Stromal cell of bone marrow (primary cell): ENCODE measurements around the gene BMAL1.
"Not testable (repeated sequence)": the region's sequence is repeated elsewhere in the genome, so short reads cannot be mapped to it uniquely, and the experiment has no call there.

Experiments
- DNase-seq: peaks from one replicate; pipeline ENCODE4 v3.0.0-alpha.2; 2012; ENCODE audit warnings: low read depth

The BMAL1 gene

DNA sequence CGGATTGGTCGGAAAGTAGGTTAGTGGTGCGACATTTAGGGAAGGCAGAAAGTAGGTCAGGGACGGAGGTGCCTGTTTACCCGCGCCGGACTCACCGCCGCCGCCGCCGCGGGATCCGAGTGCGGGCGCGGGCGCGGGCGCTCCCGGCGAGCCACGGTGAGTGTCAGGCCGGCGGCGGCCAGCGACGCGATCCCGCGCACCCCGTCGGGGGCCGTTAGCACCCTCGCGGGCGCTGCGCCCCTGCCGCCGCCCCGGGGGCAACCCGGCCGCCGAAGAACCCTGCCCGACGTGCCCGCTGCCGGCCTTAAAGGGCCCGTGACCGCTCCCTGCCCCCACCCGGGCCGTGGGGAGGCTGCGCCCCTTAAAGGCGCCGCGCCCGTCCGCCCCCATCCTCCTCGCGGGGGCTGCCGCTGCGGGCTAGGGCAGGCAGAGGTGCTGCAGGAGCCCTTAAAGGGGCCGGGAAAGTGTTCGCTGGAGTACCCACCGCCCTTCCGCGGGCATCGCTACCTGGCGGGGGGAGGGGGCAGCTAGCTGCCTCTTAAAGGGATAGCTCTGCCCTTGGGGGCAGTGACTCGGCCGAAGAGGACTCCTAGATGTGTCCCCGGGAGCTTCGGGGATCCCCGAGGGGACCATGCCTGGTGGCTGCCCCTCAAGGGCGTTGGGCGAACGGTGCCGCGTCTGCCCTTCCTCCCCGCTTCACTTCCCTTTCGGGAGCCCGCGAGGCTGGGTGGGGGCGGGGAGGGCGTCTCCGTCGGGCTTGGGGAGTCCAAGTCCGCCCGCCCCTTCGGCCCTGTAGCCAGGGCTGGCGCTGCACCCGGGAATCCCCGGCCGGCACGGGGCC lies at the start of gene BMAL1:
BMAL1 (plus strand) TSS at position 23 of the 841 bp plus-strand sequence. CDS start 76,519 bp downstream, outside the sequence.
- no peak for DNase-seq

DNA sequence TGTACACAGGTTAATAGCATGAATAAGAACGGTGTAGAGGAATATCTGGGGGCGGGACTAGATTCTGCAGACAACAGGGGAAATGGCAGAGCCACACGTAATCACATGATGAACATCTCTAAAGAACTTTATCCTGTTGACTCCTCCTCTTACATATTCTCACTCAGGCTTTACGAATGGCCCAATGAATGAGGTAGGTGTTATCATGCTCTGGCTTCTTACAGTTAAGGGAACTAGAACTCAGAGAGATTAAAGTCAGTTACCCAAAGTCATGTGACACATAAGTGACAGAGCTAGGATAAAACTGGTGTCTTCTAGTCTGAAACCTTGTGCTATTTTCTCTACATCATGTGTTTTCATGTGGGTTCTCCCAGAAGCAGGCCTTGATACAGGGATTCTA lies 49.0 kb upstream of the BMAL1 start:
- no peak for DNase-seq

GRCh38 chr11:13229136-13229535 lies 48.5 kb upstream of the BMAL1 start:
- no peak for DNase-seq

GRCh38 chr11:13229711-13230318 lies 47.8 kb upstream of the BMAL1 start:
- DNase-seq = peak; percentile 42

DNA sequence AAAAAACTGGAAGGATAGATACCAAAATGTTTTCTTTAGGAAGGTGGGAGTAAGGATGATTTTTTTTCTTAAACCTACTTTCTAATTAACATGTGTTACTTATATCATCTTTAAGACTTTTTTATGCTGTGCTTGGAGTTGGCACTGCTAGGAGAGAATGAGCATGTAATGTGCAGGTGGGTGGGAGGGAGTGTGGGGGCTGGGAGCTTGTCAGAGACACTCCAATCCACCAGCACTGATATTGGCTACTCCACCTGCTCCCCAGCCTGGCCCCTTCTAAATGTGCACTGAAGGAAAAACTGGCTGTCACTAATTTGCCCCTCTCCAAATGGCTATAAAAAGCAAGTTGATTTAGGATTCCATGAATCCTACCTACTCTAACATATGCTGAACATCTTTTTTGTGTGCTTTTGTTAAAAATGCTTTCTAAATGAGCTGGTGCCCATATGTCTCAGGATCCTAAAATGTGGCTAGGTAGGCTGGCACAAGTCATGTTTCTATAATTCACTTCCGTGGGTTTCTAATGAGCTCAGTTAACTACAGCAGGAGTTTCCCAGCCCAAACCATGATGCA lies 44.3 kb upstream of the BMAL1 start:
- DNase-seq = no peak

DNA sequence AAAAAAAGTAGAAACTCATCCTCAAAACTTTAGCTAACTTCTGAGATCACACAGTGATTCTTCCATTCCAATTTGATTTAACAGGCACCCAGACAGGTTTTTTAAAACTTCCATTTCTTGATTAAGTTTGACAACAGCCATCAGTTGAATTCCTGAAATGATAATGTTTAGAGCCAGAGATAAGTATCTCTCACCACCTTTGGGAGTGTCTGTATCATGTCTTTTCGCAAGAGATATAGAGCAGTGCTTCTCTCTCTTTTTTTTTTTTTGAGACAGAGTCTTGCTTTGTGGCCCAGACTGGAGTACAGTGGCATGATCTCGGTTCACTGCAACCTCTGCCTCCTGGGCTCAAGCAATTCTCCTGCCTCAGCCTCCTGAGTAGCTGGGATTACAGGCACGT lies 41.7 kb upstream of the BMAL1 start:
- DNase-seq = no peak

- DNase-seq = no peak
Observed at GRCh38 chr11:13236626-13237025, 41.0 kb upstream of the BMAL1 start.

GRCh38 chr11:13237761-13238160 lies 39.8 kb upstream of the BMAL1 start:
- DNase-seq = no peak

DNA sequence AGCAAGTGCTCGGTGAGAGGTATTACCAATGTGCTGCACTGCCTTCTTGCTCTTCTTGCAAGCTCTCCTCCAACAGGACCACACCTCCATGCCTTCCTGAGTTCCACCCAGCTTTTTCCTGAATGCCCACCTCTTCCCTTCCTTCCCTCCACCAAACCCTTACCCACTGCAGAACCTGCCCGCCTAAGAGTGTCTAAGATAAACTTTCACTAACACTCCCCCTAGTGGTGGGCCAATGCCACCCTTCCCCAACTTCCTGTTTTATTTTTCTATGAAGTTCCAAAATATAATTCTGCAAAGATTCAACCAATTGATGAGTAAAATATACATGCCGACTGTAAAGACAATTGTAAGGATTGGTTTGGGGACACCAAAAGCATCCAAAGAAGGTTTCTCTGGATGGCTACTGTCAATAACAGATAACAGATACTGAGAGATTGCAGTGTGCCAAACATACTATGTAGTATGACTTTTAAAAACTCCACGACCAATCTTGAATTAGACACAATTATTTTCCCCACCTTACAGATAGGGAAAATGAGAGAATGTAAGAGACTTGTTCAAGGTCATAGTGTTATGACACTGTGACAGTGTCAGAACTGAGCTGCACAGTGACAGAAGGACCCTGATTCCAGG lies 38.6 kb upstream of the BMAL1 start:
- DNase-seq = peak; percentile 22

DNA sequence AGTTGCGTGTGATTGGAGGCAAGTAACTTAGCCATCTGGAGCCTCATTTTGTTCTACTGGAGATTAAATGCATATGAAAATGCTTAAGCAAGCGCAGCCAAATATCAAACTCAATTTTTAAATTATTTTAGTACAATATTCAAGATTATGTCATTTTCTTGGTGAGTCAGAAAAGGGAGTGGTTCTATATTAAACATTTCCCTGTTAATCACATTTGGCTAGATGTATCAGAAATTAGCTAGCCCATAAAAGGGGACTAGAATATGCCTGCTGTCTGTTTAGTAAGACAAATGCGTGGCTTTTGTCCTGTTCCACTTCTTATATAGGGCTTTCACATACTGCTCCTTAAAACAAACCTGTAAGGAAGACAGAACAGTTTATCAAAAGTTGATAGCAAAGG lies 35.0 kb upstream of the BMAL1 start:
- no peak for DNase-seq

GRCh38 chr11:13247606-13248296 lies 29.8 kb upstream of the BMAL1 start:
- no peak for DNase-seq

DNA sequence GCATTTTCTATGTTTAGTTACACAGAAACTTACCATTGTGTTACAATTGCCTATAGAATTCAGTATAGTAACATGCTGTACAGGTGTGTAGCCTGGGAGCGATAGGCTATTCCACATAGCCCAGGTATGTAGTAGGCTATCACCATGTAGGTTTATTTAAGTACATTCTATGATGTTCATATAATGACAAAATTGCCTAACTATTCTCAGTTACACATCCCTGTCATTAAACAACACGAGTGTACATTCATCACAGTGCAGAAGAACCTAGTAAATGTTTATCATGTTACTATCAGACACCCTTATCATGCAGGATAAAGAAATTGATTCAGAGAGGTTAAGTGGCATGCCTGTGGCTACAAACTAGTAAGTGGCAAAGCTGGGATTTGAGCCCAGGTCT lies 28.4 kb upstream of the BMAL1 start:
- DNase-seq = no peak

- DNase-seq = no peak
Observed at GRCh38 chr11:13249992-13250391, 27.6 kb upstream of the BMAL1 start.

GRCh38 chr11:13251966-13252365 lies 25.6 kb upstream of the BMAL1 start:
- no peak for DNase-seq

GRCh38 chr11:13252438-13252837 lies 25.2 kb upstream of the BMAL1 start:
- no peak for DNase-seq

- DNase-seq = peak; percentile 31
Observed at GRCh38 chr11:13256216-13256615, 21.4 kb upstream of the BMAL1 start.

DNA sequence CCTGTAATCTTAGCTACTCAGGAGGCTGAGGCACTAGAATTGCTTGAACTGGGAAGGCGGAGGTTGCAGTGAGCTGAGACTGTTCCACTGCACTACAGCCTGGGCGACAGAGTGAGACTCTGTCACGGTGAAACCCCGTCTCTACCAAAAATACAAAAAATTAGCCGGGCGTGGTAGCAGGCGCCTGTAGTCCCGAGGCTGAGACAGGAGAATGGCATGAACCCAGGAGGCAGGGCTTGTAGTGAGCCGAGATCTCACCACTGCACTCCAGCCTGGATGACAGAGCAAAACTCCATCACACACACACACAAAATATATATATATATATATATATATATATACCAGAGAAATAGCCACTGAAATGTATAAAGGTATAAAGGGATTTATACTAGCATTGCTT lies 19.5 kb upstream of the BMAL1 start:
- not testable (repeated sequence) for DNase-seq

DNA sequence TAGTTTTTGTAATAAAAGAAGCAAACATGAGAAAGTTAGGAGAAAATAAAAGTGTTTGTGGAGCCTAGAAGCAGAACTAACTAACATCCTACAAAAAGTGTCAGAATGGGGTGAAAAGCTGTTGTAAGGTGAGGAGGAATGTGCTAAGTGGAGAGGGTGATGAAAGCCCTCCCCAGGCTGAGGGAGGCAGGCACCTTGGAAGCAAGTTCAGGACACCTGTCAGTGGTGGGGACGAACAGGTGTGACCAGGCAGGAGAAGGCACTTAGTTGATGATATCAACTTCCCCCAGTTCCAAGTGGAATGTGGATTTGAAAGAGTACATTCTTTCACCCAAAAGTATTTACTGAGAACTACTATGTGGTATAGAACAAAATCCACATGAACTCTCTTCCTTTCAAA lies 18.7 kb upstream of the BMAL1 start:
- DNase-seq = no peak

GRCh38 chr11:13259374-13259773 lies 18.2 kb upstream of the BMAL1 start:
- DNase-seq = no peak

DNA sequence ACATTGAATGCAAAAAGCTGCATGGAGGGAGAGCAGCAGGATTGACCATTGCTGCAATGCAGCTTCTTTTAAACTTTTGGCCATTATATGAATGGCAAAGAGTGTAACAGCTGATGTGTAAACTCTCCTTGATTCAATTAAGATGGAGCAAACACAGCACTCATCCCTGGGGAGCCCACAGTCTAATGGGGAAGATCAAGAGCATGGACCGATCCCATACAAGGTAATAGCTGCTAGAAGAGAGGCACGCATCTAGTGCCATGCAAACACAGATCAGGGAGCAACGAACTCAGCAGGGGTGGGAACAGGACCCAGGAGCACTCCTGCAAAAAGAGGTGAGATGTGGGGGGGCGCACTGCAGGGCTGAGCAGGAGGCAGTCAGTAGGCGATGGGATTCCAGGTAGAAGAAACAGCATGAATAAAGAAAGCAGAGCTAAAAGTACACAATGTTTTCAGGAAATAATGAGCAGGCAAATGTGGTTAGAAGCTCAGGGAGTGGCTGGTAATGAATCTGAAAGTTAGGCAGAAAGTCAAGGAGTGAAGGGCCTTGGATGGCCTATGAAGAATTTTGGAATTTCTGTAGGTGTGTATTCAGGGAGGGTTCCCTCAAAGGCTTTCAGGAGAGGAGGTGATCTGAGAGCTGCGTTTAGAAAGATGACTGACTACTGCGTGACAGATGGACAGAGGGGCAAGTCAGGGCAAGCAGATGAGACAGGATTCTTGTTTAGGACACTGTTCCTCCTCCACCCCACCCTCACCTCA lies 17.2 kb upstream of the BMAL1 start:
- no peak for DNase-seq

GRCh38 chr11:13260963-13261588 lies 16.5 kb upstream of the BMAL1 start:
- peak; percentile 27 for DNase-seq
